Bronchial epithelial cell (primary cell): ENCODE data around the gene DNAAF8. TPM values are rescaled to one million over a fixed set of nuclear protein-coding genes. Genes with fewer than 3 reads are reported as not detected.

Source experiments
- DNase-seq: peaks from one replicate; pipeline ENCODE4 v3.0.0-alpha.2; 2010; ENCODE audit warnings: low read depth
- FAIRE-seq: peaks from 2 replicates; lab custom pipeline; 2011; peaks lifted over from hg19 to GRCh38; lab: Jason Lieb, UNC
- H3K27me3 ChIP-seq: 2 replicates; pipeline ENCODE4 v1.5.1; 2011; ENCODE audit warnings: low read length; ENCODE audit not compliant: control insufficient read depth, insufficient read depth
- H3K36me3 ChIP-seq: 2 replicates; pipeline ENCODE4 v1.5.1; 2011; ENCODE audit warnings: low read length; ENCODE audit not compliant: control insufficient read depth, insufficient read depth
- H3K4me3 ChIP-seq: 2 replicates; pipeline ENCODE4 v1.5.1; 2011; ENCODE audit warnings: mild to moderate bottlenecking, low read depth, low read length, control low read depth
- CTCF ChIP-seq: IDR thresholded peaks from 2 replicates; pipeline ENCODE4 v1.5.1; 2011; ENCODE audit warnings: mild to moderate bottlenecking, moderate library complexity, low read length, control low read depth, inconsistent platforms; ENCODE audit not compliant: insufficient read depth, severe bottlenecking
- total RNA-seq: library from RNA; depleted of rRNA; stranded (reverse); fragments of >200 nt; gene quantifications from 2 replicates; pipeline ENCODE4 v1.2.1, GENCODE V29; 2014

Gene DNAAF8
- total RNA-seq, 1 donor from 2014 or later = under 0.01 TPM

GRCh38 chr16:4766875-4767628, 32.7 kb downstream of the DNAAF8 start, which contains the start of gene ZNF500:
Gene ZNF500, minus strand, starts transcription at chr16:4767162. Its CDS starts 1,184 bp downstream, at chr16:4765978.
- no peak for TF ChIP-seq CTCF
- no peak for FAIRE-seq

GRCh38 chr16:4767872-4768548, 33.7 kb downstream of the DNAAF8 start:
- H3K27me3 ChIP-seq = no peaks in the 10 kb centered on the region
- no peak for TF ChIP-seq CTCF
- FAIRE-seq (no peak), DNase-seq (peak; percentile 60)
- peak overlapping the region; percentile 54 for H3K4me3 ChIP-seq
- H3K36me3 ChIP-seq = peaks cover 9% of the 10 kb centered on the region

More at GRCh38 chr16:4766875-4767628, 32.7 kb downstream of the DNAAF8 start, which contains the start of gene ZNF500:
- Histone ChIP-seq H3K4me3 (peak within 1 kb of the TSS; percentile 97), H3K27me3 (no peaks in the 10 kb centered on the region), H3K36me3 (peaks cover 13% of the 10 kb centered on the region)
- peak; percentile 89 for DNase-seq

- H3K36me3 ChIP-seq = peaks cover 5% of the 10 kb centered on the region
- FAIRE-seq = no peak
- no peaks in the 10 kb centered on the region for H3K27me3 ChIP-seq
- no peak for TF ChIP-seq CTCF
- H3K4me3 ChIP-seq = peak overlapping the region; percentile 54
- peak; percentile 87 for DNase-seq
Observed at GRCh38 chr16:4768549-4769305, 34.4 kb downstream of the DNAAF8 start.

GRCh38 chr16:4769306-4769638, 34.9 kb downstream of the DNAAF8 start:
- TF ChIP-seq CTCF = no peak
- DNase-seq (no peak), FAIRE-seq (no peak)
- peaks cover 3% of the 10 kb centered on the region for H3K36me3 ChIP-seq
- no peaks in the 10 kb centered on the region for H3K27me3 ChIP-seq
- no peak overlapping the region for H3K4me3 ChIP-seq

GRCh38 chr16:4771646-4772045, 37.3 kb downstream of the DNAAF8 start:
- H3K36me3 ChIP-seq = no peaks in the 10 kb centered on the region
- H3K27me3 ChIP-seq = no peaks in the 10 kb centered on the region
- FAIRE-seq = no peak
- DNase-seq = no peak
- TF ChIP-seq CTCF = no peak
- H3K4me3 ChIP-seq = no peak overlapping the region
